Smooth muscle cell (in vitro differentiated cells): Measurements from ENCODE around the gene RNF175. TPM values are rescaled to one million over a fixed set of nuclear protein-coding genes. Genes with fewer than 3 reads are reported as not detected.

Experiments
- DNase-seq: peaks from one replicate; lab custom pipeline; 2025; ENCODE audit not compliant: unreplicated experiment; lab: John Stamatoyannopoulos, UW
- H2AFZ ChIP-seq: fragments of 200-600 bp; sonication (generic); 2 replicates; pipeline ENCODE4 v1.6.0; 2016; ENCODE audit warnings: antibody characterized with exemption, low read depth, mild to moderate bottlenecking
- H3F3A ChIP-seq: fragments of 200-600 bp; sonication (generic); 2 replicates; pipeline ENCODE4 v1.6.0; 2017; ENCODE audit warnings: antibody characterized with exemption, low read depth
- H3K27ac ChIP-seq: fragments of 200-600 bp; sonication (generic); 2 replicates; pipeline ENCODE4 v1.5.1; 2016; ENCODE audit warnings: low read depth, mild to moderate bottlenecking
- H3K27me3 ChIP-seq: fragments of 200-600 bp; sonication (generic); 2 replicates; pipeline ENCODE4 v1.6.1; 2016; ENCODE audit warnings: low read depth, mild to moderate bottlenecking
- H3K36me3 ChIP-seq: fragments of 200-600 bp; sonication (generic); 2 replicates; pipeline ENCODE4 v1.5.1; 2016; ENCODE audit warnings: low read depth
- H3K4me1 ChIP-seq: fragments of 200-600 bp; sonication (generic); 2 replicates; pipeline ENCODE4 v1.5.1; 2016; ENCODE audit warnings: low read depth
- H3K4me2 ChIP-seq: fragments of 200-600 bp; sonication (generic); 2 replicates; pipeline ENCODE4 v1.6.0; 2016; ENCODE audit warnings: mild to moderate bottlenecking
- H3K4me3 ChIP-seq: fragments of 200-600 bp; sonication (generic); 2 replicates; pipeline ENCODE4 v1.5.1; 2016; ENCODE audit warnings: mild to moderate bottlenecking
- H3K79me2 ChIP-seq: fragments of 200-600 bp; sonication (generic); 2 replicates; pipeline ENCODE4 v1.6.0; 2016; ENCODE audit warnings: low read depth, mild to moderate bottlenecking
- H3K9ac ChIP-seq: fragments of 200-600 bp; sonication (generic); 2 replicates; pipeline ENCODE4 v1.6.0; 2016; ENCODE audit warnings: low read depth
- H3K9me3 ChIP-seq: fragments of 200-600 bp; sonication (generic); replicated peaks from 2 replicates; pipeline ENCODE4 v1.5.1; 2016; ENCODE audit warnings: low read depth
- H4K20me1 ChIP-seq: fragments of 200-600 bp; sonication (generic); 2 replicates; pipeline ENCODE4 v1.6.0; 2016; ENCODE audit warnings: low read depth
- WGBS: methylation state at CpG from one replicate; pipeline ENCODE4 v1.1.7; 2016; ENCODE audit warnings: low lambda C conversion rate; 5-methylcytosine and 5-hydroxymethylcytosine counted together
- polyA plus RNA-seq: library from polyadenylated mRNA; unstranded; fragments of >200 nt; fragmentation: Nextera tagmentation; extraction: Ambion mirVana; gene quantifications from 2 replicates; pipeline ENCODE4 v1.2.1, GENCODE V29; 2016
- total RNA-seq: library from RNA; depleted of rRNA; stranded (reverse); fragments of >200 nt; gene quantifications from 2 replicates; pipeline ENCODE4 v1.2.3, GENCODE V29; 2014
- TF ChIP-seq, protein P1 (sequence below): fragments of 200-600 bp; sonication (generic); IDR thresholded peaks from 2 replicates; pipeline ENCODE4 v1.5.1; 2017; ENCODE audit warnings: borderline replicate concordance, mild to moderate bottlenecking, antibody characterized with exemption; ENCODE audit not compliant: insufficient read depth, poor library complexity, severe bottlenecking

Gene RNF175
- total and polyA plus RNA-seq, 2 experiments from 2014 or later = 0.27 to 0.87 TPM

GRCh38 chr4:153725136-153725830 is 34.5 kb downstream of the RNF175 start:
- TF ChIP-seq, protein P1, sequence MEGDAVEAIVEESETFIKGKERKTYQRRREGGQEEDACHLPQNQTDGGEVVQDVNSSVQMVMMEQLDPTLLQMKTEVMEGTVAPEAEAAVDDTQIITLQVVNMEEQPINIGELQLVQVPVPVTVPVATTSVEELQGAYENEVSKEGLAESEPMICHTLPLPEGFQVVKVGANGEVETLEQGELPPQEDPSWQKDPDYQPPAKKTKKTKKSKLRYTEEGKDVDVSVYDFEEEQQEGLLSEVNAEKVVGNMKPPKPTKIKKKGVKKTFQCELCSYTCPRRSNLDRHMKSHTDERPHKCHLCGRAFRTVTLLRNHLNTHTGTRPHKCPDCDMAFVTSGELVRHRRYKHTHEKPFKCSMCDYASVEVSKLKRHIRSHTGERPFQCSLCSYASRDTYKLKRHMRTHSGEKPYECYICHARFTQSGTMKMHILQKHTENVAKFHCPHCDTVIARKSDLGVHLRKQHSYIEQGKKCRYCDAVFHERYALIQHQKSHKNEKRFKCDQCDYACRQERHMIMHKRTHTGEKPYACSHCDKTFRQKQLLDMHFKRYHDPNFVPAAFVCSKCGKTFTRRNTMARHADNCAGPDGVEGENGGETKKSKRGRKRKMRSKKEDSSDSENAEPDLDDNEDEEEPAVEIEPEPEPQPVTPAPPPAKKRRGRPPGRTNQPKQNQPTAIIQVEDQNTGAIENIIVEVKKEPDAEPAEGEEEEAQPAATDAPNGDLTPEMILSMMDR = no peak
- Histone ChIP-seq H3K27me3 (no peaks in the 10 kb centered on the region), H3K27ac (no peak overlapping the region), H4K20me1 (no peaks in the 10 kb centered on the region), H2AFZ (no peak overlapping the region), H3K4me1 (no peaks in the 10 kb centered on the region), H3K9ac (no peak overlapping the region), H3F3A (no peaks in the 10 kb centered on the region), H3K4me2 (no peak overlapping the region), H3K9me3 (no peaks in the 10 kb centered on the region), H3K79me2 (no peaks in the 10 kb centered on the region), H3K36me3 (no peaks in the 10 kb centered on the region), H3K4me3 (no peak overlapping the region)
- WGBS = 94% methylated on average over 5 of the region's 5 CpGs
- no peak for DNase-seq

DNA sequence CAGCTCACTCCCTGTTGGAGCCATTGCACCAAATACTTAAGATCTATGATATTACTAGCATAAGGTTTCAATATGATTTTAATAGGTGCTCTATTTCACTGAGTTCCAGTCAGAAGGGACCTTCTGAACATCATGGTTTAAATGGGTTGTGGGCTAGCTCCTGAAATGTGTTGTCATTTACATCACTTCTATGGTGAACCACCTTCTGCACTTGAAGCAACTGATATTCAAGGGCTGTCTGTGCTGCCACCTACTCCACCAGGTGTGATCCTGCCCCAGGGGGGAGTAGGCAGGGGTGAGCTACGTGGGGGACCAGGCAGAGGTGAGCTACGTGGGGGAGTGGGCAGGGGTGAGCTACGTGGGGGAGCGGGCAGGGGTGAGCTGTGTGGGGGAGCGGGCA is 35.2 kb downstream of the RNF175 start:
- TF ChIP-seq, protein P1 = no peak
- no peaks in the 10 kb centered on the region for H3K36me3 ChIP-seq
- no peaks in the 10 kb centered on the region for H3K27me3 ChIP-seq
- no peak overlapping the region for H3K4me3 ChIP-seq
- H3K27ac ChIP-seq = no peak overlapping the region
- no peaks in the 10 kb centered on the region for H3K9me3 ChIP-seq
- DNase-seq = no peak
- no peak overlapping the region for H2AFZ ChIP-seq
- H3K9ac ChIP-seq = no peak overlapping the region
- 94% methylated on average over 2 of the region's 5 CpGs for WGBS
- H3K79me2 ChIP-seq = no peaks in the 10 kb centered on the region
- H3K4me2 ChIP-seq = no peak overlapping the region
- no peaks in the 10 kb centered on the region for H4K20me1 ChIP-seq
- no peaks in the 10 kb centered on the region for H3F3A ChIP-seq
- no peaks in the 10 kb centered on the region for H3K4me1 ChIP-seq

DNA sequence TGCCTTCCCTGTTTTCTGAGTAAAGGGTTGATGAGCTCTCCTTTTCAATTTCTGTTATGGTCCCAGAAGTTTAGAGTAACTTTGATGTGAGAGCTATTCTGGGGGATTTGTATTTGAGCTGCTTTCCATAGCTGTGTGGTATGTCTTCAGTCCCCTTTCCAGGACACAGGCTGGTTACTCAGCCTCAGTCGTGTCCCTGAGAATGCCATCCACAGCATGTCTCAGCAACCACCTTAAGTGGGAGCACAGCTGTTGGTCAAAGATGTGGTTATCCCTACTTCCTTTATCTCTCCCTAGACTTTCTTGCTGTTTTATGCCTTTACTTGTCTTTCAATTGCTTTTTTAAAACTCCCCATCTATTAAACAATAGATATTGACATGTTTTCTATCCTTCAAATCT is 37.8 kb downstream of the RNF175 start:
- Histone ChIP-seq H3K4me2 (no peak overlapping the region), H3K27ac (no peak overlapping the region), H3K4me3 (no peak overlapping the region), H3K79me2 (no peaks in the 10 kb centered on the region), H3K36me3 (no peaks in the 10 kb centered on the region), H2AFZ (no peak overlapping the region), H3F3A (no peaks in the 10 kb centered on the region), H3K4me1 (no peaks in the 10 kb centered on the region), H3K9me3 (no peaks in the 10 kb centered on the region), H4K20me1 (no peaks in the 10 kb centered on the region), H3K9ac (no peak overlapping the region), H3K27me3 (no peaks in the 10 kb centered on the region)
- DNase-seq = no peak
- 43% methylated on average over 1 of the region's 1 CpG for WGBS
- TF ChIP-seq, protein P1 = no peak
